Endothelial cell of umbilical vein (primary cell): ENCODE results near the gene NOTCH3. TPM values are rescaled to one million over a fixed set of nuclear protein-coding genes. Genes with fewer than 3 reads are reported as not detected.

Source experiments
- BruUV-seq: library from RNA; stranded (reverse); fragments of 400-500 nt; replicated peaks from 2 replicates; lab custom pipeline; 2021; lab: Mats Ljungman, UMichigan
- CTCF ChIA-PET: fragments of 300-600, 350-600 bp; sonication (Branson Sonifier 250); formaldehyde crosslinking; loops from one replicate; lab custom pipeline; 2021; ENCODE audit warnings: antibody characterized with exemption, inconsistent platforms; lab: Charles Lee
- POLR2A ChIA-PET: fragments of 300-600, 350-600 bp; sonication (Branson Sonifier 250); formaldehyde crosslinking; loops from one replicate; lab custom pipeline; 2021; ENCODE audit warnings: antibody characterized with exemption, inconsistent platforms; lab: Charles Lee
- DNase-seq: peaks from one replicate; pipeline ENCODE4 v3.0.0-alpha.2; 2011; ENCODE audit warnings: low read depth, low spot score
- FAIRE-seq: peaks from 2 replicates; lab custom pipeline; 2011; peaks lifted over from hg19 to GRCh38; lab: Jason Lieb, UNC
- H2AFZ ChIP-seq: 2 replicates; pipeline ENCODE4 v1.6.0; 2012; ENCODE audit warnings: low read depth, low read length, control low read depth, inconsistent platforms
- H3K27ac ChIP-seq: 2 replicates; pipeline ENCODE4 v1.5.1; 2011; ENCODE audit warnings: low read depth, mild to moderate bottlenecking, control low read depth, low read length, moderate library complexity; ENCODE audit not compliant: insufficient read depth
- H3K27me3 ChIP-seq, 2 experiments: 2 replicates each; pipeline versions ENCODE4 v1.6.0 to v1.6.1; 2011; ENCODE audit warnings: low read length in 2 of 2, mixed read lengths in 1 of 2; ENCODE audit not compliant: control insufficient read depth in 2 of 2, insufficient read depth in 2 of 2
- H3K36me3 ChIP-seq, 2 experiments: 2 replicates in 1 of 2; 3 replicates in 1 of 2; pipeline ENCODE4 v1.5.1; 2011; ENCODE audit warnings: low read length in 2 of 2, mild to moderate bottlenecking in 1 of 2, moderate library complexity in 1 of 2; ENCODE audit not compliant: control insufficient read depth in 2 of 2, insufficient read depth in 2 of 2; ENCODE audit errors: extremely low read depth in 1 of 2
- H3K4me1 ChIP-seq: 3 replicates; pipeline ENCODE4 v1.5.1; 2011; ENCODE audit warnings: mild to moderate bottlenecking, low read length; ENCODE audit not compliant: control insufficient read depth, insufficient read depth; ENCODE audit errors: extremely low read depth
- H3K4me2 ChIP-seq: 2 replicates; pipeline ENCODE4 v1.6.1; 2011; ENCODE audit warnings: low read length, control low read depth, mixed read lengths; ENCODE audit not compliant: insufficient read depth
- H3K4me3 ChIP-seq, 3 experiments: fragments of 200-600 bp in 1 of 3; sonication (generic), shearing (Covaris generic) in 1 of 3; replicated peaks in 1 of 3; 2 replicates each; pipeline ENCODE4 v1.5.1; 2011 to 2016; ENCODE audit warnings: control low read depth in 3 of 3, low read length in 3 of 3, mild to moderate bottlenecking in 2 of 3, inconsistent platforms in 1 of 3, low read depth in 1 of 3, moderate library complexity in 1 of 3; ENCODE audit not compliant: insufficient read depth in 1 of 3
- H3K79me2 ChIP-seq: 2 replicates; pipeline ENCODE4 v1.6.0; 2012; ENCODE audit warnings: low read length, inconsistent platforms; ENCODE audit not compliant: control insufficient read depth, insufficient read depth
- H3K9ac ChIP-seq: replicated peaks from 2 replicates; pipeline ENCODE3; 2011; ENCODE audit warnings: low read length, control low read depth; ENCODE audit not compliant: insufficient read depth; ENCODE audit errors: extremely low read depth
- H3K9me1 ChIP-seq: replicated peaks from 3 replicates; pipeline ENCODE4 v1.6.0; 2011; ENCODE audit warnings: mild to moderate bottlenecking, low read length; ENCODE audit not compliant: control insufficient read depth, insufficient read depth; ENCODE audit errors: extremely low read depth
- H3K9me3 ChIP-seq: replicated peaks from 2 replicates; pipeline ENCODE4 v1.5.1; 2012; ENCODE audit warnings: low read length, inconsistent platforms; ENCODE audit not compliant: control insufficient read depth, insufficient read depth
- H4K20me1 ChIP-seq: replicated peaks from 2 replicates; pipeline ENCODE3; 2011; ENCODE audit warnings: mild to moderate bottlenecking, low read length; ENCODE audit not compliant: control insufficient read depth, insufficient read depth; ENCODE audit errors: extremely low read depth
- CTCF ChIP-seq, 2 donors: IDR thresholded peaks; 1 replicate in 1 of 2; 2 replicates in 1 of 2; pipeline ENCODE4 v1.5.1; 2011; ENCODE audit warnings: low read length in 2 of 2, mild to moderate bottlenecking in 2 of 2, moderate library complexity in 2 of 2, control low read depth in 1 of 2, inconsistent platforms in 1 of 2, low read depth in 1 of 2; ENCODE audit not compliant: insufficient read depth in 1 of 2; ENCODE audit errors: extremely low read depth in 1 of 2
- EZH2 ChIP-seq: IDR thresholded peaks from 2 replicates; pipeline ENCODE4 v1.6.1; 2012; ENCODE audit warnings: borderline replicate concordance, low read depth, mild to moderate bottlenecking, moderate library complexity, low read length, inconsistent platforms; ENCODE audit not compliant: severe bottlenecking
- FOS ChIP-seq: IDR thresholded peaks from 2 replicates; pipeline ENCODE4 v1.6.1; 2011; ENCODE audit warnings: mild to moderate bottlenecking, low read length, moderate library complexity, borderline replicate concordance; ENCODE audit not compliant: insufficient read depth
- GATA2 ChIP-seq: IDR thresholded peaks from 2 replicates; pipeline ENCODE4 v1.7.0; 2011; ENCODE audit warnings: low read depth, mild to moderate bottlenecking, moderate library complexity, mixed read lengths, low read length; ENCODE audit not compliant: insufficient read length, insufficient read depth
- JUN ChIP-seq: IDR thresholded peaks from 2 replicates; pipeline ENCODE4 v1.6.1; 2011; ENCODE audit warnings: borderline replicate concordance, low read depth; ENCODE audit not compliant: insufficient read length, insufficient read depth
- MAX ChIP-seq: IDR thresholded peaks from 2 replicates; pipeline ENCODE4 v1.6.1; 2011; ENCODE audit not compliant: insufficient read depth, insufficient read length
- MYC ChIP-seq: IDR thresholded peaks from one replicate; pipeline ENCODE4 v1.6.1; 2011; ENCODE audit warnings: mild to moderate bottlenecking, low read depth, low read length
- POLR2A ChIP-seq: IDR thresholded peaks from 2 replicates; pipeline ENCODE4 v1.6.1; 2012; ENCODE audit warnings: low read depth, mild to moderate bottlenecking, control low read depth, low read length
- POLR2AphosphoS5 ChIP-seq: IDR thresholded peaks from 2 replicates; pipeline ENCODE4 v1.6.1; 2012; ENCODE audit warnings: low read depth, mild to moderate bottlenecking, control low read depth, low read length, moderate library complexity; ENCODE audit not compliant: insufficient read depth
- dilution Hi-C: fragments of 300-500 bp; cut with MboI; formaldehyde crosslinking; loops from one replicate; pipeline ENCODE4 v1.15.0; 2019; ENCODE audit warnings: low sequenced_read_pairs; ENCODE audit not compliant: extremely low pct_ligation_motif_present
- intact Hi-C: fragments of 100-400 bp; cut with micrococcal nuclease; formaldehyde crosslinking; loops from one replicate; pipeline ENCODE4 v1.10.0; 2022
- polyA plus RNA-seq, 4 experiments: library from polyadenylated mRNA; depleted of rRNA in 3 of 4; stranded (reverse) in 3 of 4; unstranded in 1 of 4; fragments of >200 nt; gene quantifications; 2 replicates each; pipeline versions ENCODE4 v1.2.1 to v1.2.3, GENCODE V29; 2011 to 2012; ENCODE audit warnings: missing spikeins in 1 of 4
- total RNA-seq: library from RNA; stranded (reverse); gene quantifications from 2 replicates; pipeline ENCODE4 v1.2.3, GENCODE V29; 2021

Gene NOTCH3
- total and polyA plus RNA-seq, 2 donors (not counting 3 experiments of a cell fraction or from before 2014, with no cell fraction given): 0.63 to 1.5 TPM

- BruUV-seq: no TSS peak
- intact Hi-C loops: no loop called here
- CTCF ChIA-PET: no interaction called here
Observed at GRCh38 chr19:15191514-15191913, 9.3 kb downstream of the NOTCH3 start.

More at GRCh38 chr19:15191514-15191913, 9.3 kb downstream of the NOTCH3 start:
- peaks cover 7 to 8% of the 10 kb centered on the region in 2 experiments for H3K27me3 ChIP-seq
- H3K27ac ChIP-seq: no peak overlapping the region
- H4K20me1 ChIP-seq: no peaks in the 10 kb centered on the region
- H3K36me3 ChIP-seq: no peaks in the 10 kb centered on the region
- TF ChIP-seq JUN: no peak
- no peak for TF ChIP-seq MAX
- no peak for TF ChIP-seq EZH2
- no peak for TF ChIP-seq CTCF (IDR thresholded peaks at IDR 0.05; ENCODE audit: extremely low read depth in 1 of 2, insufficient read depth in 1 of 2, low read depth in 1 of 2, low read length in 2 of 2)
- TF ChIP-seq POLR2AphosphoS5: no peak
- TF ChIP-seq POLR2A: no peak
- no peak for TF ChIP-seq FOS
- TF ChIP-seq MYC: no peak
- TF ChIP-seq GATA2: no peak
- H3K9ac ChIP-seq: no peak overlapping the region
- no peaks in the 10 kb centered on the region for H3K9me3 ChIP-seq
- H3K79me2 ChIP-seq: no peaks in the 10 kb centered on the region
- no peak overlapping the region for H3K4me2 ChIP-seq
- no peaks in the 10 kb centered on the region for H3K9me1 ChIP-seq
- H3K4me1 ChIP-seq: no peaks in the 10 kb centered on the region
- H2AFZ ChIP-seq: no peak overlapping the region
- dilution Hi-C loops: no loop called here
- H3K4me3 ChIP-seq: no peak overlapping the region
- POLR2A ChIA-PET: no interaction called here
- DNase-seq (no peak), FAIRE-seq (no peak)
